Upper lobe of left lung (tissue), 6 donors: ENCODE data around the gene ITGAL. TPM values are rescaled to one million over a fixed set of nuclear protein-coding genes. Genes with fewer than 3 reads are reported as not detected.

Source experiments
- ATAC-seq, 2 donors: fragments of 200-7000 bp; cut with Tn5 transposase; one replicate each; pipeline ENCODE4 v1.9.1; 2022; ENCODE audit warnings: mild to moderate bottlenecking in 2 of 2, moderate library complexity in 2 of 2; ENCODE audit not compliant: low FRiP score in 2 of 2
- DNase-seq, 2 donors: peaks; one replicate each; pipeline ENCODE4 v3.0.0-alpha.2; 2019 to 2020
- H3K27ac ChIP-seq, 4 donors: fragments of 200-600 bp; sonication (generic); one replicate each; pipeline ENCODE4 v1.5.1; 2016 to 2019
- H3K27me3 ChIP-seq, 4 donors: fragments of 200-600 bp; sonication (generic); one replicate each; pipeline ENCODE4 v1.5.1; 2017 to 2019
- H3K36me3 ChIP-seq, 4 donors: fragments of 200-600 bp; sonication (generic); one replicate each; pipeline ENCODE4 v1.5.1; 2016 to 2019
- H3K4me1 ChIP-seq, 4 donors: fragments of 200-600 bp; sonication (generic); one replicate each; pipeline ENCODE4 v1.5.1; 2018 to 2019
- H3K4me3 ChIP-seq, 4 donors: fragments of 200-600 bp; sonication (generic); one replicate each; pipeline ENCODE4 v1.5.1; 2017 to 2019; ENCODE audit warnings: mild to moderate bottlenecking in 2 of 4, moderate library complexity in 1 of 4
- H3K9me3 ChIP-seq, 4 donors: fragments of 200-600 bp; sonication (generic); one replicate each; pipeline ENCODE4 v1.5.1; 2018 to 2019
- EP300 ChIP-seq, 4 donors: sonication (generic); formaldehyde crosslinking; IDR thresholded peaks; one replicate each; pipeline ENCODE4 v1.5.1; 2017; ENCODE audit warnings: antibody characterized with exemption in 4 of 4, control low read depth in 2 of 4
- POLR2A ChIP-seq, 4 donors: fragments of 450-650 bp; IDR thresholded peaks; one replicate each; pipeline ENCODE4 v1.5.1; 2016 to 2017; ENCODE audit warnings: antibody characterized with exemption in 4 of 4, mild to moderate bottlenecking in 2 of 4
- POLR2AphosphoS5 ChIP-seq, 2 donors: sonication (generic); formaldehyde crosslinking; IDR thresholded peaks; one replicate each; pipeline ENCODE4 v1.5.1; 2017; ENCODE audit warnings: antibody characterized with exemption in 2 of 2
- WGBS, 2 donors: methylation state at CpG; one replicate each; pipeline ENCODE4 v1.1.5; 2017 to 2018; 5-methylcytosine and 5-hydroxymethylcytosine counted together
- total RNA-seq, 6 donors: library from RNA; depleted of rRNA in 4 of 6; stranded (reverse); fragments of >200 nt in 4 of 6; gene quantifications; one replicate each; pipeline versions ENCODE4 v1.1.0 to v1.2.1, GENCODE V29; 2016 to 2021
- TF ChIP-seq, protein P1 (sequence below), 6 experiments: fragments of 450-650 bp in 4 of 6; fragments of 200-600 bp in 2 of 6; sonication (generic) in 2 of 6; IDR thresholded peaks; one replicate each; pipeline ENCODE4 v1.5.1; 2016 to 2019; ENCODE audit warnings: antibody characterized with exemption in 6 of 6
- donor health status: DM: no; HTN: no; CAD: no; lungs with moderate emphysema.
- donor health status: DM: no; HTN: yes; CAD: no; lungs with severe emphysema.

The ITGAL gene
- total RNA-seq, 6 donors from 2014 or later, result 22.8 to 138 (median 67.0) TPM

DNA sequence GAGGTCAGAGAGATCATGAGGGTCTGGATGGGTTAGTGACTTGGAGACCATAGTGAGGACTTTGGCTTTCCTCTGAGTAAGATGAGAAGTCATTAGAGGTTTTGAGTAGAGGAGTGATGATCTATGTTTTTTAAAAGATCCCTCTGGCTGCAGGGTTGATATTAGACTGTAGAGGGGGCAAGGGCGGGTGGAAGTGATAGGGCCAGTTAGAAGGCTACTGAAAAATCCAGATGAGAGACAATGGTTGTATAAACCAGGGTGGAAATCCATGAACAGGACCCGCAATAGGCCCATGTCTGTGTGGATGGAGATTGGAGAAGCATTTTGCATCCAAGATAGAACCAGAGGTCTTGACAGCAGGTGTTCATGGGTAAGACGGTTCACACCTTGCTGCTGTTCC is 9.8 kb downstream of the ITGAL start:
- TF ChIP-seq POLR2A (IDR thresholded peaks at IDR 0.05) (no peak), EP300 (IDR thresholded peaks at IDR 0.05) (no peak), POLR2AphosphoS5 (IDR thresholded peaks at IDR 0.05) (no peak)
- TF ChIP-seq, protein P1, sequence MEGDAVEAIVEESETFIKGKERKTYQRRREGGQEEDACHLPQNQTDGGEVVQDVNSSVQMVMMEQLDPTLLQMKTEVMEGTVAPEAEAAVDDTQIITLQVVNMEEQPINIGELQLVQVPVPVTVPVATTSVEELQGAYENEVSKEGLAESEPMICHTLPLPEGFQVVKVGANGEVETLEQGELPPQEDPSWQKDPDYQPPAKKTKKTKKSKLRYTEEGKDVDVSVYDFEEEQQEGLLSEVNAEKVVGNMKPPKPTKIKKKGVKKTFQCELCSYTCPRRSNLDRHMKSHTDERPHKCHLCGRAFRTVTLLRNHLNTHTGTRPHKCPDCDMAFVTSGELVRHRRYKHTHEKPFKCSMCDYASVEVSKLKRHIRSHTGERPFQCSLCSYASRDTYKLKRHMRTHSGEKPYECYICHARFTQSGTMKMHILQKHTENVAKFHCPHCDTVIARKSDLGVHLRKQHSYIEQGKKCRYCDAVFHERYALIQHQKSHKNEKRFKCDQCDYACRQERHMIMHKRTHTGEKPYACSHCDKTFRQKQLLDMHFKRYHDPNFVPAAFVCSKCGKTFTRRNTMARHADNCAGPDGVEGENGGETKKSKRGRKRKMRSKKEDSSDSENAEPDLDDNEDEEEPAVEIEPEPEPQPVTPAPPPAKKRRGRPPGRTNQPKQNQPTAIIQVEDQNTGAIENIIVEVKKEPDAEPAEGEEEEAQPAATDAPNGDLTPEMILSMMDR (IDR thresholded peaks at IDR 0.05), result no peak
- 89 to 90% methylated on average over 3 of the region's 3 CpGs for WGBS, 2 donors
- ATAC-seq (no peak), DNase-seq (no peak)
- Histone ChIP-seq H3K9me3 (no peaks in the 10 kb centered on the region), H3K27me3 (no peaks in the 10 kb centered on the region), H3K36me3 (peaks cover 0 to 5% (median 0%) of the 10 kb centered on the region in 4 donors), H3K27ac (no peak overlapping the region), H3K4me1 (no peaks in the 10 kb centered on the region), H3K4me3 (no peak overlapping the region)

DNA sequence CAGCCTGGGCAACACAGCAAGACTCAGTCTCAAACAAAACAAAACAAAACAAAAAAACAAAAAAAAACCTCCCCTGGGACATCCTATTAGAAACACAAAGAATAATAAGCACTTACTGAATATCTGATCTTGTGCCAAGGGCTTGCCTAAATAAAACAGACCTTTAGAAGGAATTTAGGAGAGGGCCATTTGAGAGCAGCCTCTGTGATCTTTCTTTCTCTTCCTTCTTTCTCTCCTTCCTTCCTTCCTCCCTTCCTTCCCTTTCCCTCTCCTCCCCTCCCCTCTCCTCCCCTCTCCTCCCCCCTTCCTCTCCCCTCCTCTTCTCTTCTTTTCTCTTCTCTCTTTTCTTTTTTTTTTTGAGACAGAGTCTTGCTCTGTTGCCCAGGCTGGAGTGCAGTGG is 12.3 kb downstream of the ITGAL start:
- Histone ChIP-seq H3K9me3 (no peaks in the 10 kb centered on the region), H3K27me3 (no peaks in the 10 kb centered on the region), H3K27ac (no peak overlapping the region), H3K4me1 (peaks cover 0 to 5% (median 1%) of the 10 kb centered on the region in 4 donors), H3K36me3 (peaks cover 0 to 17% (median 2%) of the 10 kb centered on the region in 4 donors), H3K4me3 (no peak overlapping the region)
- ATAC-seq (no peak), DNase-seq (no peak)
- TF ChIP-seq EP300 (IDR thresholded peaks at IDR 0.05), result no peak
- TF ChIP-seq, protein P1 (IDR thresholded peaks at IDR 0.05), result no peak
- no peak for TF ChIP-seq POLR2A (IDR thresholded peaks at IDR 0.05)
- TF ChIP-seq POLR2AphosphoS5 (IDR thresholded peaks at IDR 0.05), result no peak

DNA sequence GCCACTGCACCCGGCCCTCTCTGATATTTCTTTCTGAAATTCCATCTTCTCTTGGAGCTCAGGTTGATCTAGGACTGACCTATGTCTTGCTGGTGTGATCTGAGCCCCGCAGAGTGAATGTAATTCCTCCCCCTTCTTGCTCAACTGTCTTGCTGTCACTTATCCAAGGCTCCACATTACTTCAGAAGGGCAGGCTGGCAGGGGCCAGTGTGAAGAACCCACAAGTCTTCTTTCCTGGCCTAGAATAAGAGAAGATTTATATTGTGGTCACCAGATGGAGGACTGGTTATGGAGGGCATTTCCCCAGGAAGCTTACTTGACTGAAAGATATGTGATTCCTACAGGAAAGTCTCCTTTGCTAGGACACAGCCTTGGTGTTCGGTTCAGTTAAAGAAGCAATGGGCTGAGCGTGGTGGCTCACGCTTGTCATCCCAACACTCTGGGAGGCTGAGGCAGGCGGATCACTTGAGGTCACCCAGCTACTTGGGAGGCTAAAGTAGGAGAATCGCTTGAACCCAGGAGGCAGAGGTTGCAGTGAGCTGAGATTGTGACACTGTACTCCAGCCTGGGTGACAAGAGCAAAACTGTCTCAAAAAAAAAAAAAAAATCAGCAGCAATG is 13.4 kb downstream of the ITGAL start:
- Histone ChIP-seq H3K27me3 (no peaks in the 10 kb centered on the region), H3K4me1 (peaks cover 0 to 5% (median 1%) of the 10 kb centered on the region in 4 donors), H3K4me3 (no peak overlapping the region), H3K9me3 (no peaks in the 10 kb centered on the region), H3K27ac (no peak overlapping the region), H3K36me3 (peaks cover 0 to 17% (median 2%) of the 10 kb centered on the region in 4 donors)
- TF ChIP-seq EP300 (IDR thresholded peaks at IDR 0.05) (no peak), POLR2AphosphoS5 (IDR thresholded peaks at IDR 0.05) (no peak), POLR2A (IDR thresholded peaks at IDR 0.05) (no peak)
- TF ChIP-seq, protein P1 (IDR thresholded peaks at IDR 0.05), result no peak
- no peak for ATAC-seq
- DNase-seq, result no peak
- WGBS, 2 donors, result 87 to 88% methylated on average over 7 of the region's 7 CpGs

GRCh38 chr16:30488764-30489605 is 16.4 kb downstream of the ITGAL start:
- Histone ChIP-seq H3K36me3 (peaks cover 0 to 16% (median 2%) of the 10 kb centered on the region in 4 donors), H3K4me3 (no peak overlapping the region), H3K27ac (peak overlapping the region in 2 of 4 donors; percentile 16 to 54), H3K9me3 (no peaks in the 10 kb centered on the region), H3K27me3 (no peaks in the 10 kb centered on the region), H3K4me1 (peaks cover 0 to 11% (median 5%) of the 10 kb centered on the region in 4 donors)
- 62 to 66% methylated on average over 10 to 11 of the region's 11 CpGs for WGBS, 2 donors
- ATAC-seq, result peak in 1 of 2 donors; percentile 68
- TF ChIP-seq POLR2AphosphoS5 (IDR thresholded peaks at IDR 0.05) (no peak), POLR2A (IDR thresholded peaks at IDR 0.05) (no peak), EP300 (IDR thresholded peaks at IDR 0.05) (no peak)
- TF ChIP-seq, protein P1 (IDR thresholded peaks at IDR 0.05), result no peak
- peak; percentile 27 to 50 for DNase-seq
